NOMO-1 treated with DMSO at 0.1 percent for 48 hours (cell line): ENCODE measurements around the gene ARHGAP15.

Source experiments
- DNase-seq: peaks from one replicate; lab custom pipeline; 2025; ENCODE audit not compliant: unreplicated experiment; lab: John Stamatoyannopoulos, UW

Gene ARHGAP15

DNA sequence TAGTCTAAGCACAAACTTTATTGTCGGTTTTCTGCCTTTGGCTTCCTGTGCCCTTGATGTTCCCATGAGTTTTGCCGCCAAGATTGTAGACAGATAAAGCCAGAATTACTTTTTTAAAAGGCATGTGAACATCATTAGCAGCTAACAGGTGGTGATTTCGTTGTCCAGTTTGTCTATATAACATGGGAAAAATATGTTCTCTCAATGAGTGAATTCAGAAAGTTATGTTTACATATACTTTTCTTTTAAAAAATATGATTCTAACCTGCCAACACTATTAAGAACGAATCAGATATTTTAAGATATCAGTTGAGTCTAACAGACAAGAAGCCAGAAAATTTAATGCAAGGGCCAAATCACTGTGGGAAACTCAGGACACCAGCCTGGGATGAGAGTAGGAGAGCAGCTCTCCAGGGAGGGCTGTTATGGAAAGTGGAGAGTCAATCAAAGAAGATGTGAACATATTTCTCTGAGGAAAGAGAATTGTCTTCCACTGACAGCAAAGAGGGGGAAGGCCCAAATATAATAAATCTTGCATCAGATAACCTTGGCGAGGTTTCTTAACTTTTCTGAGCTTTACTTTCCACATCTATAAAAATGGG is 311.3 kb downstream of the ARHGAP15 start:
- DNase-seq: no peak

DNA sequence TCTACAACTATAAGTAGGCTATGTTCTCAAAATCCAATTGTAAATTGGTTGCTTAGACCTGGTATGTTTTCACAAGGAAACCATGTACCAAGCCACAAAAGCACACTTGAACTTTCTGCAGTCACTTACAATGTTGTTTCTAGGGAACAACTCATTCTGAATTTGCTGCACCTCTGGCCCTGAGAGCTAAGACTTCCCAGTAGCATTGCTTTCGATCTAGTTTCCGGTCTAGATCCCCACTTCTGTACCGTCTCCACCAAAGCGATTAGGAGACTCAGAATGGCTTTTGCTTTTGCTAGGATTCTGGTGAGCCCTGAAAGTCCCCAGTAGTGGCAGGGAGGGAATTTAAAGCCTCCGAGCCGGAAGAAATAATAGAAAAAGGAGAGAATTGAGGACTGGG is 313.0 kb downstream of the ARHGAP15 start:
- DNase-seq: no peak

GRCh38 chr2:143451642-143452281 is 322.5 kb downstream of the ARHGAP15 start:
- peak; percentile 90 for DNase-seq

GRCh38 chr2:143452817-143453451 is 323.7 kb downstream of the ARHGAP15 start:
- DNase-seq: no peak

GRCh38 chr2:143453981-143454511 is 324.8 kb downstream of the ARHGAP15 start:
- no peak for DNase-seq

DNA sequence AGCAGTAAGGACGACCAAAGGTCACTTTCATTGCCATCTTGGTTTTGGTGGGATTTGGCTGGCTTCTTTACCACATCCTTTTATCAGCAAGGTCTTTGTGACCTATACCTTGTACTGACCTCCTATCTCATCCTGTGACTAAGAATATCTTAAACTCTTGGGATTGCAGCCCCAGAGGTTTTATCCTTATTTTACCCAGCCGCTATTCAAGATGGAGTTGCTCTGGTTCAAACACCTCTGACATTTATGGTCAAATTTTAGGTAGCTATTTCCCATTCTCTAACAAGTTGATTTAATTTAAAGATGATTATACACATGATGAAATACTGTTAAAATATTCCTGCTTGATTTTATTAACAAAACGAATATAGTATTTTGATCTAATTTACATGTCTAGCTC is 326.1 kb downstream of the ARHGAP15 start:
- DNase-seq: no peak

DNA sequence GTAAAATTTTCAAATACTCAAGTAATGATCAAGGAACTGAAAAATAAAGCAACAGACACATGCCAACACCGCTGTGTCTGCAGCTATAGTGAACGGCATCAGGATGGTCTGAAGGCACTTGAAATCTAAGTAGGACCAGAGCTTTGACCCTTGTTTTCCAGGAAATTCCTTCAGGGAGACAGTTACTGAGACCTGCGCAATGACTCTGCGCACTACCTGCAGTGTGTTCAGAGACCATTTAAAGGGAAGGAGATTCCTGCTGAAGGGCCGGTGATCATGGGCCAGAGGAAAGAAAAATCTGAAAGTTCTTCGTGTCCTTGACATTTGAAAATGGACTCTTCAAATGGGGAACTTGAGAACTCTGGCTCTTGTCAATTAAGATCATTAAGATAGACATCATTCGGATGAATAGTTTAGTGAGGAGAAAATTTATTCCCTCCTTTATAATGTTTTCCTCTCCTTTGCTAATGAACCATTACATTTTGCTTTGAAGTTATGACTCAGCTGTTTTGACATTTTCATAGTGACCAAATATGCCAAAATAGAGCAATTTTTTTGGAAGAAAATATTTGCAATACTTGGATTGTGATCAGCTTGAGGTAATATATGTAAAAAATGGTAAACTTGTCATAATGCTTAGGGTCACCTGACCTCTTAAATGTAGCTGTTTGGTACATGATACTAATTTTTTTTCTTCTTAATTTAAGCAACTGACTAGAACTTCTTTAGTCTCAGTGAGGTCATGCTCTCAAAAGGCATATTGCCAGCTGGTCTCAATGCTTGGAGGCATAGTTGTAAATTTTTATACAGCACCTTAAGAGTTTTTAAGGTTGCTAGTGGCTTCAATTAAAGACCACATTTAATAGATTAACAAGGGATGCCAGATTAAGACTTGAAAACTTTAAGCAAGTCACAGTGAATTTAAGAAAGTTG is 329.3 kb downstream of the ARHGAP15 start:
- no peak for DNase-seq

GRCh38 chr2:143460382-143460781 is 331.2 kb downstream of the ARHGAP15 start:
- DNase-seq: no peak

DNA sequence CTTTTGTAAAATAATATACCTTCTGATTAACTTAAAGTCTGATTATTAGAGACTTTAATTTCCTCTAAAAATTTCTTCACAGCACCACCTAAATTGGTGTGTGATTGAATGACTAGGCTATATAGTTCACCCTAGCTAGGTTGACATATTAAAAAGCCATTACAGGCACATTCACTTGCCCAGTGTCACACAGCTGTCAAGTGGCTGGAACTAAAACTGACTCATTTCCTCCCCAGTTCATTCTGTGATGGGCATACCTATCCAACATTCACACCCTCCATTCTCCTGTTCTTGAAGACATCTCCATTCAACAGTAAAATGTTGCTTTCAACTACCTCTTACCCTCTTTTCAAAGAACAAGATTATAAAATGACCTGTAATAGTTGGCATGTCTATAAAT is 334.5 kb downstream of the ARHGAP15 start:
- DNase-seq: no peak

DNA sequence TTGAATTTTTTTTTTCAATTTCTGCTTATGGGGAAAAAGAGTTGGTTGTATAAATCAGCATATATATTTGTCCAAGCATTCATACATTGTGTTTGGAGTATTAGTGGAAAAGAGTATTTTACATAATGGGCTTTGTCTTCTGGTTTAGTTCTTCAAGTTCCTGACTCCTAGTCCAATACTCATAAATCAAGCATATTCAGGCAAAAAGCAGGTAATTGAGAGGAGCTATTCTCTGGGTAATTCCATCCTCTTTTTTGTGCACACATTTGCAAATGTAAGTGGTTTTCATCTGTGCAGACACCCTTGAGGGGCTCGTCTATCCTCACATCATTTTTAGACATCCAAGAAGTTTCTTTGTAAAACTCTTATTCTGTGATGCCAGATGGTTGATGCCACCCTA is 337.2 kb downstream of the ARHGAP15 start:
- DNase-seq: no peak

- no peak for DNase-seq
Measured at GRCh38 chr2:143467011-143467410, 337.8 kb downstream of the ARHGAP15 start.

- DNase-seq: no peak
Measured at GRCh38 chr2:143468341-143468888, 339.2 kb downstream of the ARHGAP15 start.

DNA sequence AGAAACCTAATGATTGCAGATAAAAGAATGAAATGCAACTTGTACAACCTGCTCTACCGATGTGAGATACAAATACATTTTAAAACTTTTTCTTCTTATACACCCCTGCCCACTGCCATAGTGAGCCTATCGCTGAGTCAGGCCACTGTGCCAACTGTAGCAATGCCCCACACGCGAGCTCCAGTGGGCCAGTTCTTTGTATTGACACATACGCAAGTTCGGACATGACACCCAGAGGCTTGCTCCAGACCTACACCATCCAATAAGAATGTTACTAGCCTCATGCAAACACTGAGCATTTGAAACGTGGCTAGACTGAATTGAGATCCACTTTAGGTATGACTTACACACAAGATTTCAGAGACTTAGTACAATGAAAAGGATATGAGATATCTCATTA is 340.1 kb downstream of the ARHGAP15 start:
- DNase-seq: no peak

DNA sequence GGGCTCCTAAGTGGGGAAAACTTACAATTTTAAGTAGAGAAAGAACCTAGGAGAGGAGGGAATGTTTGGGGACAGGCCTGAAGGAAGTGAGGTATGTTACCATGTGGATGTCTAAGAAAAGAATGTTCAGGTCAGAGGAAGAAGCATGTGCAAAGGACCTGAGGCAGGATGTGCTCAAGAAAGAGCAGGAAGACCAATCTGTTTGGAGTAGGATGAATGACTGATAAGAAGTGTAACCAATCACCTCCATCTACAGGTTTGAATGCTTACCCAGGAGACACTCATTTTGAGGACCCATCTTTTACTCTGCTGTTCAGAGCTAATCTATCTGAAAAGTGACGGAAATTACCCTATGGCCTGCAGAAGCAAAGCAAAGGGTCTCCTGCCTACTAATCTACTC is 342.3 kb downstream of the ARHGAP15 start:
- no peak for DNase-seq

DNA sequence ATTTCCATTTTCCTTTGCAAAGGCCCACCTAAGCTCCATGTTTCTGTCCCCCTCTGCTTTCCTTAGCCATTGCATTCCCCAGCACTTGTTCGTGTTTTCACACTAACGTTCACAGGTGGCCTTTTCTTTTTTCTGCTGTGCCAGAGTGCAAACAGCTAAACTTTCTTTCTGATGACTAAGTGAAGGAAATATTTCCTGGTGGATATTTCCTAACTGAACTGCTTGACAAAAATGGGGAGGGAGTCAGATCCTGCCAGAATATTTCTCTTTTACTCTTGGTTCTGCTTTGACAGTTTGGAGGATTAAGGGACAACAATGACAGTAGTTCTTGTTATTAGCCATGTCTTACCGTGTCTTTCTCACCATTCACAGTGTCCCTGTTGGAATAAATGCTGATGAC is 344.0 kb downstream of the ARHGAP15 start:
- no peak for DNase-seq

GRCh38 chr2:143473820-143474219 is 344.6 kb downstream of the ARHGAP15 start:
- DNase-seq: no peak

GRCh38 chr2:143474586-143474985 is 345.4 kb downstream of the ARHGAP15 start:
- DNase-seq: no peak

- DNase-seq: no peak
Measured at GRCh38 chr2:143475041-143475776, 346.0 kb downstream of the ARHGAP15 start.

DNA sequence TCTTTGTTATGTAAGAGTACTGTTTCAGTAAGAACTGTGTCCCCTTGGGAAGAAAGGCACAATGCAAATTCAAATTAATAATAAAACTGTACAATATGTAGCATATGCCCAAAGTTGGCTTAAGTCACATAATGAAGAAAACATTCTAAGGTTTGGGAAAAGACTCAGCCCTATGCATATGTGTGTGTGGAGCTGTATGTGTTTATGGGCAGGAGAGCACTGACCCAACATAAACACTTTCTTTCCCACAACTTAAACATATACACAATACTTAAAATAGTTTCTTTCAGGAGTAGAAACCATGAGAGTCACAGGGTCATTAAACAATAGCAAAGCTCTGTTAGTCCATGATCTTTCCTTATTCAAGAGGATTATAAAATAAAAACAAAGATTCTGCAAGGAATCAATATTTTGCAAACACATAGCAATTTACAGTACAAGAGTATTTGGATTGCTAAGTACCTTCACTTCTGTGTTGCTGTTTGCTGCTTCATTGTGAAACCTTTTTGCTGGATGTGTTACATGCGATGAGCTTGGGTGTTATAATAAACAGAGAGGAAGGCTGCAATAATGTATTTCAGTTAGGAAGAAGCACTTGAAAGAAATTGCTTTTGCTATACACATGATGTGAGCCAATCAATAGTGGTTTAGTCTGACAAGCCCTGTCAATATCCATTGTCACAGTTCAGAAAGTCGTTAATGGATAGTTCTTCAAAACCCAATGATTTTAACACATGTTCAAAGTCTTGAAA is 347.3 kb downstream of the ARHGAP15 start:
- DNase-seq: no peak
